OCI-LY1 (cell line): ENCODE results near the gene HYAL1.

Source experiments
- H2AFZ ChIP-seq: fragments of 200-600 bp; sonication (generic), shearing (Covaris generic); 2 replicates; pipeline ENCODE4 v1.6.0; 2014; ENCODE audit warnings: antibody characterized with exemption, mild to moderate bottlenecking, low read length
- H3F3A ChIP-seq: fragments of 200-600 bp; sonication (generic), shearing (Covaris generic); 2 replicates; pipeline ENCODE4 v1.6.0; 2014; ENCODE audit warnings: mild to moderate bottlenecking, antibody characterized with exemption, low read length, moderate library complexity; ENCODE audit not compliant: insufficient read depth
- H3K27ac ChIP-seq: fragments of 200-600 bp; sonication (generic); 2 replicates; pipeline ENCODE4 v1.5.1; 2014; ENCODE audit warnings: low read length, mixed run types, mild to moderate bottlenecking, low read depth; ENCODE audit not compliant: poor library complexity, severe bottlenecking
- H3K27me3 ChIP-seq: fragments of 200-600 bp; sonication (generic); 2 replicates; pipeline ENCODE4 v1.6.0; 2014; ENCODE audit warnings: antibody characterized with exemption, mild to moderate bottlenecking, low read length, moderate library complexity; ENCODE audit not compliant: insufficient read depth
- H3K36me3 ChIP-seq: fragments of 200-600 bp; sonication (generic); 2 replicates; pipeline ENCODE4 v1.6.1; 2014; ENCODE audit warnings: mild to moderate bottlenecking, antibody characterized with exemption, low read length, moderate library complexity, mixed read lengths; ENCODE audit not compliant: insufficient read depth
- H3K4me1 ChIP-seq: fragments of 200-600 bp; sonication (generic); 2 replicates; pipeline ENCODE4 v1.5.1; 2014; ENCODE audit warnings: mild to moderate bottlenecking, low read length, moderate library complexity; ENCODE audit not compliant: insufficient read depth, severe bottlenecking
- H3K4me2 ChIP-seq: fragments of 200-600 bp; sonication (generic), shearing (Covaris generic); 2 replicates; pipeline ENCODE4 v1.6.1; 2014; ENCODE audit warnings: low read length
- H3K4me3 ChIP-seq: fragments of 200-600 bp; sonication (generic); 2 replicates; pipeline ENCODE4 v1.5.1; 2014; ENCODE audit warnings: low read length, low read depth, mild to moderate bottlenecking, mixed read lengths; ENCODE audit not compliant: poor library complexity, severe bottlenecking
- H3K79me2 ChIP-seq: fragments of 200-600 bp; shearing (Covaris generic); 2 replicates; pipeline ENCODE4 v1.6.1; 2016; ENCODE audit warnings: mixed run types, low read length, mixed read lengths; ENCODE audit not compliant: insufficient read depth
- H3K9ac ChIP-seq: fragments of 200-600 bp; sonication (generic), shearing (Covaris generic); 2 replicates; pipeline ENCODE4 v1.6.1; 2014; ENCODE audit warnings: mild to moderate bottlenecking, low read length, mixed read lengths
- H3K9me2 ChIP-seq: fragments of 200-600 bp; sonication (generic), shearing (Covaris generic); 2 replicates; pipeline ENCODE4 v1.6.1; 2014; ENCODE audit warnings: low read depth, mild to moderate bottlenecking, low read length, mixed read lengths
- H3K9me3 ChIP-seq: fragments of 200-600 bp; shearing (Covaris generic); 2 replicates; pipeline ENCODE4 v1.6.1; 2014; ENCODE audit warnings: low read length, mixed read lengths
- H4K20me1 ChIP-seq: fragments of 200-600 bp; sonication (generic), shearing (Covaris generic); 2 replicates; pipeline ENCODE4 v1.6.0; 2016; ENCODE audit warnings: mild to moderate bottlenecking, low read length; ENCODE audit not compliant: insufficient read depth
- EZH2 ChIP-seq: fragments of 200-600 bp; sonication (generic), shearing (Covaris generic); IDR thresholded peaks from 2 replicates; pipeline ENCODE4 v1.8.0; 2017; ENCODE audit warnings: borderline replicate concordance, mixed run types, mild to moderate bottlenecking, antibody characterized with exemption, low read length, moderate library complexity, mixed read lengths
- TF ChIP-seq, protein P1 (sequence below): fragments of 200-600 bp; sonication (generic), shearing (Covaris generic); IDR thresholded peaks from 2 replicates; pipeline ENCODE4 v1.5.1; 2017; ENCODE audit warnings: mild to moderate bottlenecking, antibody characterized with exemption, low read length, moderate library complexity, mixed read lengths

HYAL1 gene

GRCh38 chr3:50267280-50267913 is 36.0 kb downstream of the HYAL1 start:
- no peaks in the 10 kb centered on the region for H3F3A ChIP-seq
- no peak overlapping the region for H3K4me2 ChIP-seq
- H3K9me3 ChIP-seq = no peaks in the 10 kb centered on the region
- H2AFZ ChIP-seq = no peak overlapping the region
- no peaks in the 10 kb centered on the region for H4K20me1 ChIP-seq
- 0 out of 2 replicates have a peak, but pooled peaks cover 4% of the 10 kb centered on the region for H3K27me3 ChIP-seq
- H3K4me3 ChIP-seq = no peak overlapping the region
- H3K36me3 ChIP-seq = no peaks in the 10 kb centered on the region
- no peaks in the 10 kb centered on the region for H3K4me1 ChIP-seq
- no peak overlapping the region for H3K9ac ChIP-seq
- no peaks in the 10 kb centered on the region for H3K9me2 ChIP-seq
- no peaks in the 10 kb centered on the region for H3K79me2 ChIP-seq
- TF ChIP-seq EZH2 = no peak
- TF ChIP-seq, protein P1, sequence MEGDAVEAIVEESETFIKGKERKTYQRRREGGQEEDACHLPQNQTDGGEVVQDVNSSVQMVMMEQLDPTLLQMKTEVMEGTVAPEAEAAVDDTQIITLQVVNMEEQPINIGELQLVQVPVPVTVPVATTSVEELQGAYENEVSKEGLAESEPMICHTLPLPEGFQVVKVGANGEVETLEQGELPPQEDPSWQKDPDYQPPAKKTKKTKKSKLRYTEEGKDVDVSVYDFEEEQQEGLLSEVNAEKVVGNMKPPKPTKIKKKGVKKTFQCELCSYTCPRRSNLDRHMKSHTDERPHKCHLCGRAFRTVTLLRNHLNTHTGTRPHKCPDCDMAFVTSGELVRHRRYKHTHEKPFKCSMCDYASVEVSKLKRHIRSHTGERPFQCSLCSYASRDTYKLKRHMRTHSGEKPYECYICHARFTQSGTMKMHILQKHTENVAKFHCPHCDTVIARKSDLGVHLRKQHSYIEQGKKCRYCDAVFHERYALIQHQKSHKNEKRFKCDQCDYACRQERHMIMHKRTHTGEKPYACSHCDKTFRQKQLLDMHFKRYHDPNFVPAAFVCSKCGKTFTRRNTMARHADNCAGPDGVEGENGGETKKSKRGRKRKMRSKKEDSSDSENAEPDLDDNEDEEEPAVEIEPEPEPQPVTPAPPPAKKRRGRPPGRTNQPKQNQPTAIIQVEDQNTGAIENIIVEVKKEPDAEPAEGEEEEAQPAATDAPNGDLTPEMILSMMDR = no peak
- no peak overlapping the region for H3K27ac ChIP-seq

DNA sequence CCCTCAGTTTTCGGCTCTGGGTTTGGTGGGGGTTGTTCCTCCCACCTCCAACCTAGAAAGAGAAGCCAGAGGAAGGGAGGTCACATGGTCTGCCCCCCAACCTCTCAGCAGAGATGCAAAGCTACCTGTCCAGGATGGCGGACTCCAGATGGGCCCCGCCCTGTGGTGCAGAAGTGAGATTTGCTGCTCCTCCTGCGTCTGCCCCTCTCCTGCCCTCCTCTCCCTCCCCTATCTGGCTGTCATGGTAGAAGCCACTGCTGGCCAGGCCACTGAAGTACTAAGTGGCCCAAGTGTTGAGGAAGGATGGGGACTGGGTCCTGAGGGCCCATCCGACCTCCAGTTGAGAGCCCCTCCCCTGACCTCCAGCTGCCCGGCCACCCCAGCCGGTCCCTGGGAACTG is 36.5 kb downstream of the HYAL1 start:
- TF ChIP-seq, protein P1 = no peak
- no peak for TF ChIP-seq EZH2
- no peaks in the 10 kb centered on the region for H3F3A ChIP-seq
- H3K9me2 ChIP-seq = no peaks in the 10 kb centered on the region
- H2AFZ ChIP-seq = no peak overlapping the region
- no peaks in the 10 kb centered on the region for H3K79me2 ChIP-seq
- H3K4me3 ChIP-seq = no peak overlapping the region
- H3K27me3 ChIP-seq = 0 out of 2 replicates have a peak, but pooled peaks cover 4% of the 10 kb centered on the region
- no peaks in the 10 kb centered on the region for H3K9me3 ChIP-seq
- no peaks in the 10 kb centered on the region for H3K36me3 ChIP-seq
- no peak overlapping the region for H3K4me2 ChIP-seq
- no peaks in the 10 kb centered on the region for H4K20me1 ChIP-seq
- H3K4me1 ChIP-seq = no peaks in the 10 kb centered on the region
- H3K9ac ChIP-seq = no peak overlapping the region
- no peak overlapping the region for H3K27ac ChIP-seq

- H3K79me2 ChIP-seq = no peaks in the 10 kb centered on the region
- no peaks in the 10 kb centered on the region for H3F3A ChIP-seq
- no peaks in the 10 kb centered on the region for H3K36me3 ChIP-seq
- no peak overlapping the region for H3K27ac ChIP-seq
- no peak overlapping the region for H3K4me2 ChIP-seq
- no peak overlapping the region for H2AFZ ChIP-seq
- H3K27me3 ChIP-seq = 0 out of 2 replicates have a peak, but pooled peaks cover 4% of the 10 kb centered on the region
- no peaks in the 10 kb centered on the region for H4K20me1 ChIP-seq
- H3K4me1 ChIP-seq = no peaks in the 10 kb centered on the region
- no peaks in the 10 kb centered on the region for H3K9me2 ChIP-seq
- no peak overlapping the region for H3K9ac ChIP-seq
- TF ChIP-seq EZH2 = no peak
- TF ChIP-seq, protein P1 = no peak
- no peaks in the 10 kb centered on the region for H3K9me3 ChIP-seq
- no peak overlapping the region for H3K4me3 ChIP-seq
Observed at GRCh38 chr3:50266017-50266416, 37.4 kb downstream of the HYAL1 start.
